PFSK-1 (cell line): ENCODE measurements around the gene B3GNT9.

Experiments
- POLR2AphosphoS5 ChIP-seq: IDR thresholded peaks from 2 replicates; pipeline ENCODE4 v1.6.1; 2012; ENCODE audit warnings: low read depth, mild to moderate bottlenecking, control low read depth, low read length, moderate library complexity
- SIN3A ChIP-seq: IDR thresholded peaks from 2 replicates; pipeline ENCODE4 v1.6.1; 2012; ENCODE audit warnings: mild to moderate bottlenecking, low read length, moderate library complexity, borderline replicate concordance; ENCODE audit not compliant: insufficient read depth
- TAF1 ChIP-seq: IDR thresholded peaks from 2 replicates; pipeline ENCODE4 v1.6.1; 2012; ENCODE audit warnings: low read length, control low read depth, borderline replicate concordance; ENCODE audit not compliant: insufficient read depth

GRCh38 chr16:67185651-67186134, 34.9 kb upstream of the B3GNT9 start:
- TF ChIP-seq TAF1 (no peak), POLR2AphosphoS5 (no peak), SIN3A (no peak)
